GM19023 (cell line): Measurements from ENCODE around the gene ADARB2.
"Not testable (repeated sequence)": the region's sequence is repeated elsewhere in the genome, so short reads cannot be mapped to it uniquely, and the experiment has no call there.

Source experiments
- ATAC-seq: cut with Tn5 transposase; IDR thresholded peaks from one replicate; pipeline ENCODE4 v1.9.1; 2021; ENCODE audit warnings: mild to moderate bottlenecking, moderate library complexity; ENCODE audit not compliant: unreplicated experiment

The ADARB2 gene

DNA sequence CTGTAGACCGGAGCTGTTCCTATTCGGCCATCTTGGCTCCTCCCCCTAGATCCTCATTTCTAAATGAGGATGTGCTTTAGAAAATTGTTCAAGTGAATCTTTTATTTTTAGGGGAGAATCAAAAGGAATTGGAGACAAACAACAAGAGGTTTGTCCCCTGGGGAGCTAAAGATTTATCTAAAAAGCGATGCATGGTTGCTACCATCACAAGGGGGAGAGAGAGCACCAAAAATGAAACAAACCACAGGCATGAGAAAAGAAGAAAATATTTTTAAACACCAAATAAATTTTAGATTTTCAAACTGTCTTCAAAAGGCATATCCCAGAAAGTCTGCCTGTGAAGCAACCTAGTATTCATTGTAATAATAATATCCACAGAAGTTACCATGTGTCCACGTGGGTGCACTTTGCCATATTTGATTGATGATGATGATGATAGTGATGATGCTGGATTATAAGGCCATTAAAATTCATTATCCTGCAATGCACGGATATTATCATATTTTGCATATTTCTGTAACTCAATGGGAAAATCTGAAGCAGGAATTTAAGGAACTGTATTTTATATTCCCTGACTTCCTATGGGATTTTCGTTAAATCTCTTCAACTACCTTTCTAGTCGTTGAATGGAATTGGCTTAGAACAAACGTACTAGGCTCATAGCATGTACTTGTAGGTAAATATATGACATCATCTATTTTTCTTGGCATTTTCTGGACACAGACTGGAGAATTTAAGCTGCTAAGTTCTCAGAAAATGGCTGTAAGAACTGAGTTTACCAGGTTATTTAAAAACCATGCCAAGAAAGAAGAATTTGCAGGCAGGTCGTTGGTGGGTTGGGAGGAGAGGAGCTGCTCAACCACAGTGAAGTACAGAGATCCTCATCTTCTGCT is 509.6 kb downstream of the ADARB2 start:
- ATAC-seq: no peak

DNA sequence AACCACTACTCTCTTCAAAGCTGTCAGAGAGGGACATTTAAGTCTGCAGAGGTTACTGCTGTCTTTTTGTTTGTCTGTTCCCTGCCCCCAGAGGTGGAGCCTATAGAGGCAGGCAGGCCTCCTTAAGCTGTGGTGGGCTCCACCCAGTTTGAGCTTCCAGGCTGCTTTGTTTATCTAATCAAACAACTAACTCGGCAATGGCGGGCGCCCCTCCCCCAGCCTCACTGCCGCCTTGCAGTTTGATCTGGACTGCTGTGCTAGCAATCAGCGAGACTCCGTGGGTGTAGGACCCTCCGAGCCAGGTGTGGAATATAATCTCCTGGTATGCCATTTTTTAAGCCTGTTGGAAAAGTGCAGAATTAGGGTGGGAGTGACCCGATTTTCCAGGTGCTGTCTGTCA is 510.4 kb downstream of the ADARB2 start:
- not testable (repeated sequence) for ATAC-seq

DNA sequence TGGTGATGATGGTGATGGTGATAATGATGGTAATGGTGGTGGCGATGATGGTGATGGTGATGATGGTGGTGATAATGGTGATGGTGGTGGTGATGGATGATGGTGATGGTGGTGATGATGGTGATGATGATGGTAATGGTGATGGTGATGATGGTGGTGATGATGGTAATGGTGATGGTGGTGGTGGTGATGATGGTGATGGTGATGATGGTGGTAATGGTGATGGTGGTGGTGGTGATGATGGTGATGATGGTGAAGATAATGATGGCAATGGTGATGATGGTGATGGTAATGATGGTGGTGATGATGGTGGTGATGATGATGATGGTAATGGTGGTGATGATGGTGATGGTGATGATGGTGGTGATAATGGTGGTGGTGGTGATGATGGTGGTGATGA is 517.5 kb downstream of the ADARB2 start:
- ATAC-seq: not testable (repeated sequence)

DNA sequence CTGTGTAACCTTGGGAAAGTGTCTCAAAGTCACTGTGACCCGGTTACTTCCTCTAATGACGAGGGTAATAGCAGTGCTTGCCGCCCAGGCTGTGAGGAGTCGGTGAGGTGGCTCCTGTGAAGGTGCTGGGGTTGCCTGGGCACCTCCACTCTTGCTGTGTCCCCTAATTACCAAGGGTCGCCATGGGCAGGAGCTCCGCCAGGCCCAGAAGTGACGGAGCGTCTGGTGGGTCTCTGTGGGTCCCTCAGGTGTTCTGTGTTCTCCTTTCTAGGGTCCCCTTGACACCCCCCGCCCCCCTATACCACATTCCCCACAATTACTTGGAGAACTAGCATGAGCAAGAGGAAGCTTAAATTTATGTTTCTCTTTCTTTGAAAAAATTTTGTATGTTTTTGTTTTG is 519.7 kb downstream of the ADARB2 start:
- no peak for ATAC-seq

DNA sequence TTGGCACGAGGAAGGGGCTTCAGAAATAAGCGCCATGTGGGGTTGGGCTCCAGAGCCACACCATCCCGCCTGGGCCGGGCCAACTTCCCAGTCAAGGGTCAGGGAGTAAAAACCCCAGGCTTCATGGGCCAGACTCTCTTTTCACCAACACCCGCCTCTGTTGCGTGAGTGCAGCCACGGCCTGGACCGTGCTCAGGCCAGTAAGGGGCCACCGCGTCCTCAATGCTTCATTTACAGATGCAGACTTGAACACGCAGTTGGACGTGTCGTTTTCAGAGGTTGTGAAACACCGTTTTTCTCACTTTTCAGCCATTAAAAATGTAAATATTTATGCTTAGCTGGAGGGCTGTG is 520.1 kb downstream of the ADARB2 start:
- ATAC-seq: no peak

DNA sequence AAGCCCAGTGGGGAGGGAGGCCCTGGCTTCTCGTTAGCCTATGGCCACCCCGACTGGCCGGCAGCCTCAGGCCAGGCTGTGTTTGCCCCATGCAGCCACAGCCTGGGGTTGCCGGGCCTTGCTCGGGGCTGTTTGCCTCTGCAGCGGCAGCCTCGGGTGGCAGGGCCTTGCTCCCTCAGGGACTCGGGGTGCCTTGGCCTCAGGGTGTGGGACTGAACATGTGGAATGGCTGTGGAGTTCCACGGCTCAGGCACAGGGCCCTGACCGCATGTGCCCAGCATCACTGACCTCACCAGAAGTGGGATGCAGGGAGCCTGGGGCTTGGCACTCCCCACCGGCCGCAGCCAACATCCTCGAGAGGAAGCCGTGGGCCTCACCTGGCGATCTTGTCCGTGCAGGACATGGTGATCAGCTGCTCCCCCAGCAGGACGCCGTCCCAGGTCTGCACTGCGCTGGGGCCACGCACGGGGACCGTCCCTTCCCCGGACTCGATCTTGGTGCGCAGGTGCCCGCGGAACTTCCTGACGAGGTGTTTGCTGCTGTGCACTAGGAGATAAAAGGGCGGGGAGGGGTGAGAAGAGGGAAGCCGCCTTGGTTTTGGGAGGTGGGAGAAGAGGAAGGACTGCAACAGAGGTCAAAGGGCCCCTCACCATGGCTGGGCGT is 520.6 kb downstream of the ADARB2 start:
- no peak for ATAC-seq

DNA sequence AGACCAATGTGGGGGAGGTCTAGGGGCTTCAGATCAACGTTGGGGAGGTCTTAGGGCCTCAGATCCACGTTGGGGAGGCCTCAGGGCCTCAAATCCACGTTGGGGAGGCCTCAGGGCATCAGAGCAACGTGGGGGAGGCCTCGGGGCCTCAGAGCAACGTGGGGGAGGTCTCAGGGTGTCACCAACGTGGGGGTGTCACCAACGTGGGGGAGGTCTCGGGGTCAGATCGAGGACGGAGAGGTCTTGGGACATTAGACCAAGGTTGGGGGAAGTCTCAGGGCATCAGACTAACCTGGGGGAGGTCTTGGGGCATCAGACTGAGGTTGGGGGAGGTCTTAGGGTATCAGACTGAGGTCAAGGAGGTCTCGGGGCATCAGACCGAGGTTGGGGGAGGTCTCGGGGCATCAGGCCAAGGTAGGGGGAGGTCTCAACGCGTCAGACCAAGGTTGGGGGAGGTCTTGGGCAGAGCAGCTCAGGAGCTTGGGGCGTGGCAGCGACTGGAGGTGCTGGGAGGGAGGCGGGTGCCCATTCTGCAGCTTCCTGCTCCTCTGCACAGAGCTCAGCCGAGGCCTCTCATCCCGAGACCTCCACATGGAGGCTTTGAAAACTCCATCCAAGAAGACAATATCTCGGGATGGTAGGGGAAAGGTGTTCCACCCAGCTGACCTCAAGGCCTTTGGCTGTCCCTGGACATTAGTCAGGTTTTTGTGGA is 521.3 kb downstream of the ADARB2 start:
- ATAC-seq: no peak

DNA sequence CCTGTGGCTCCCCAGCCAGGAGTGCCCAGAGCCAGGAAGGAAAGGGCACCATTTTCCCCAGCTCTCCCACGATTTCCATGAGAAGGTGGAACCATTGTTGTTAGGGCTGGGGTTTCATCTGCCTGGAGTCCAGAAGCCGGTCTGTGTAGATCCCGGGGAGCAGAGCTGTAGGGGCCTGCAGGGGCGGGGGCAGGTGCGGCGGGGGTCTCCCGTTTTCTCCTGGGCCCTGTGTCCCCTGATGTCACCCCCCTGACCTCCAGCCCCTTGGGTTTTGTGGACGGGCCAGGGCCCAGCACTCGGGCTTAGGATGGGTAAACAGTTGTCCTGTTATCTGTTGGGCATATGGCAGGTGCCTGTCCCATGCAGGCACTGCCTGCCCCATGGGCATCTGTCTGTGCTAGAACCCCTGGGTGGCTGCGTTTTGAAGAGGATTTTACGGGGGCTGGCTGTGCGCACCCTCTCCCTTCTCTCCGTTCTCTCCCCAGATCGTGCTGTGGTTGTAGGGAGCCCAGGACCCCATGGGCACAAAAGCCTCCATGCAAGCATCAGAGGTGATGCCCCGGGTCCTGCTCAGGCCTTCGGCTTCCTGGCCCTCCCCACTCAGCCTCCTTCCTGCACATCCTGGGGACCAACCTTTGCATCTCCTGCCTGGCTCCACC is 522.3 kb downstream of the ADARB2 start:
- no peak for ATAC-seq

DNA sequence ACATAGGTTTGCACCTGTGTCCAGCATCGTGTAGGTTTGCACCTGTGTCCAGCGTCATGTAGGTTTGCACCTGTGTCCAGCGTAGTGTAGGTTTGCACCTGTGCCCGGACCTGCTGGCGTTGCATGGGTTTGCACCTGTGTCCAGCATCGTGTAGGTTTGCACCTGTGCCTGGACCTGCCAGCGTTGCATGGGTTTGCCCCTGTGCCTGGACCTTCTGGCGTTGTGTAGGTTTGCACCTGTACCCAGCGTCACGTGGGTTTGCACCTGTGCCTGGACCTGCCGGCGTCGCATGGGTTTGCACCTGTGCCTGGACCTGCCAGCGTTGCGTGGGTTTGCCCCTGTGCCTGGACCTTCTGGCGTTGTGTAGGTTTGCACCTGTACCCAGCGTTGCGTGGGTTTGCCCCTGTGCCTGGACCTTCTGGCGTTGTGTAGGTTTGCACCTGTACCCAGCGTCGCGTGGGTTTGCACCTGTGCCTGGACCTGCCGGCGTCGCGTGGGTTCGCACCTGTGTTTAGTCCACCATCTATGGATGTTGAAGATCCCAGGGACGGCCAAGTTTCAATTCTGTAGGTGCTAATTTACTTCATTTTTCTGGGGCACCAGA is 523.2 kb downstream of the ADARB2 start:
- no peak for ATAC-seq

DNA sequence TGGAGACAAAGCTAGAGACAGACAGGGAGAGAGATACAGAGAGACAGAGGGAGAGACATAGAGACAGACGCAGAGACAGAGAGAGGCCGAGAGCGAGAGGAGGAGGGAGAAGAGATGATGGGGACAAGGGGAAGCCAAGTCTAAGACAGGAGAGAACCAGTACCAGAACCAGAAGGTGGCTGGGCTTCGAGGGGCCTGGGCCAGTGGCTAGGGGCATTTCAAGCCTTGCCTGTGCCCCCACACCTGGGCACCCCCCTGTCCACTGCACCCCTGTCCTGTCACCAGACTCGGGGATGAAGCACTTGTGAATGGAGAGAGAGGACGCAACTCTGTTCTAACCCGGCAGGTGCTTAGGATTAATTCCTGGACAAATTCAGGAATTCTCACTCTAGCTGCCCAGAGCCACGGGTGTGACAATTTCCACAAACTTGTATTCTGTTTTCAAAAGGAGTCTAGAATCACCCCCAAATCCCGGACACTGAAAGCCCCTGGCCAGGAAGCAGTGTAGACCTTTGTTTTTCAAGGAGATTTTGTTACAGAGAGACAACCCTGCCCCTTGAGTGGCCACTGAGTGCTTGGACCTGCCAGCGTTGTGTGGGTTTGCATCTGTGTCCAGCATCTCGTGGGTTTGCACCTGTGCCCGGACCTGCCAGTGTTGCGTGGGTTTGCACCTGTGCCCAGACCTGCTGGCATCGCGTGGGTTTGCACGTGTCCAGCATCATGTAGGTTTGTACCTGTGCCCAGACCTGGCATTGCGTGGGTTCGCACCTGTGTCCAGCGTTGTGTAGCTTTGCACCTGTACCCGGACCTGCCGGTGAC is 523.9 kb downstream of the ADARB2 start:
- ATAC-seq: no peak

DNA sequence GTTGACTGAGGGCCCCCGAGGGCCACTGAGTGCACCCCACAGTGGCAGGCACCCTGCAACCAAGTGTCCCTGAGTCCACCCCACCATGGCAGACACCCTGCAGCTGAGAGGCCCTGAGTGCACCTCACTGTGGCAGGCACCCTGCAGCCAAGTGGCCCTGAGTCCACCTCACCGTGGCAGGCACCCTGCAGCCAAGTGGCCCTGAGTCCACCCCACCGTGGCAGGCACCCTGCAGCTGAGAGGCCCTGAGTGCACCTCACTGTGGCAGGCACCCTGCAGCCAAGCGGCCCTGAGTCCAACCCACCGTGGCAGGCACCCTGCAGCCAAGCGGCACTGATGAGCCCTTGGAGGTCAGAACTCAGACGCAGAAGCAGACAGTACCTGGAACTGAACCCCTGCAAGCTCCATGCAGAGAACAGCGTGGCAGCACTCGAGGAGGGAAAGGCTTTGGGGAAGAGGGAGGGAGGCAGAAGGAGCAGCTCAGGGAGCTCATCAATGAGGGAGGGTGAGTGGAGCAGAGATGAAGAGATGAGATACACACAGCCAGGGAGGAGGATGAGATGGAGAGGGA is 524.7 kb downstream of the ADARB2 start:
- no peak for ATAC-seq

DNA sequence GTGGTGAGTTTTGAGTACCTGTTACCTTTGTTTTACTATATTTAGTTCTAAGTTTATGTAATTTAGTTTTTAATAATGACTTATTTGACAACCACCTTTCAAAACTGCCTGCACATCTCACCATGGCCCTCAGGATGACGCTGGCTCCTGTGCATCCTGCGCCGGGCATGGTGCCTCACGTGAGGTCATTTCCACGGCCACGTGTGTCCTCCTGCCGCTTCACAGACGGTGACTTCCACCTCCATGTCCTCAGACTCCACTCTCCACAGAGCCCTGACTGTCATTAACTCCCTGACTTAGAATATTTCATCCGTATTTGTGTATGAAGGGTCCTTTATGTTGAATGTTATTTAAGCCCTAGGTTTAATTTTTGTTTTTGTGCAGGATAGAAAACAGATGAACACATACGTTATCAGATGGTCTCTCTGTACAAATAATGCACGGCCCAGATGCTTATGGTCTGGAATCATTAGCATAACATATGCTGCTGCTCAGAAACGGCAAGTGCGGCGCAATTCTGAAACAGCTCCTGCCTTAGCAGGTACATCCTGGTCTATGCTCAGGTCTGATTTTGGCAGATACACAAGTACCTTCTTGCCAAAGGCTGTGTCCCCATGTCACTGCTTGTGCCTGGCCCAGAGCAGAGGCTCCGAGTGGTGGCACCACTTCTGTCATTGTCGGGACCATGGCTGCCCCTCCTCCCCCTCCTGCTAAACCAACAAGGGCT is 525.3 kb downstream of the ADARB2 start:
- no peak for ATAC-seq

DNA sequence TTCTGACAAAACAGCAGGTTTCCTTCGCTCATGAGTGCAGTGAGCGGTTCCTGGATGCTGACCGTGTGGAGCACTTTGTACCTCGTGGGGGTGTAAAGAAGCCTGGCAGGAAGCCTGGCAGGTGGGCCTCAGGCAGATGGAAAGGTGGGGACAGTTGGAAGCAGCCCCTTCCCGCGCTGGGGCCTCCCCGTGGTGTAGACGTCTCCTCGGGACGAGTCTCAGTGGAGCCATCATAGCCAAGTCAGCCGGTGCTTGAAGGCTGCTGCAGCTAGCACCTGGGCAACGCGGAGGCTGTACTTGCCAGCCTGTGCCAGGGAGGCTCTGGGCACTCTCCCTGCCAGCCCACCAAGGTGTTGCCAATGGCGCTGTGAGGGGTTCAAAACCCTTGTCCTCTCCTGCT is 526.7 kb downstream of the ADARB2 start:
- ATAC-seq: no peak

DNA sequence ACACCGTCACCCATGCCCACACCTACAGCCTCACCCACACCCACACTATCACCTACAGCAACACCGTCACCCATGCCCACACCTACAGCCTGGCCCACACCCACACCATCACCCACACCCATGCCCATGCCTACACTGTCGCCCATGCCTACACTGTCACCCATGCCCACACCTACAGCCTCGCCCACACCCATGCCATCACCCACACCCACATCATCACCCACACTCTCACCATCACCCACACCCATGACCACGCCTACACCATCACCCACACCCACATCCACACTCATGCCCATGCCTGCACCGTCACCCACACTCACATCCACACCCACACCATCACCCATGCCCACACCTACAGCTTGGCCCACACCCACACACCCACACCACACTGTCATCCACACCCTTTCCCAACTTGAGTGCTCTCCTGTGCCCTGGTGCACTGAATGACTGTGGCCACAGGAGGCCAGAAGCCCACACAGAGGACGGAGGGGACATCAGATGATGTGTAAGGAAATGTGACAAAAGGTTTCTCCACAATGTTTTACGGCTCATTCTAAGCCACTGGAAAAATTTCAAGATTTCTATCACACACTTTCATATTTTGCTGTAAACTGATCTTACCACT is 527.9 kb downstream of the ADARB2 start:
- ATAC-seq: no peak

DNA sequence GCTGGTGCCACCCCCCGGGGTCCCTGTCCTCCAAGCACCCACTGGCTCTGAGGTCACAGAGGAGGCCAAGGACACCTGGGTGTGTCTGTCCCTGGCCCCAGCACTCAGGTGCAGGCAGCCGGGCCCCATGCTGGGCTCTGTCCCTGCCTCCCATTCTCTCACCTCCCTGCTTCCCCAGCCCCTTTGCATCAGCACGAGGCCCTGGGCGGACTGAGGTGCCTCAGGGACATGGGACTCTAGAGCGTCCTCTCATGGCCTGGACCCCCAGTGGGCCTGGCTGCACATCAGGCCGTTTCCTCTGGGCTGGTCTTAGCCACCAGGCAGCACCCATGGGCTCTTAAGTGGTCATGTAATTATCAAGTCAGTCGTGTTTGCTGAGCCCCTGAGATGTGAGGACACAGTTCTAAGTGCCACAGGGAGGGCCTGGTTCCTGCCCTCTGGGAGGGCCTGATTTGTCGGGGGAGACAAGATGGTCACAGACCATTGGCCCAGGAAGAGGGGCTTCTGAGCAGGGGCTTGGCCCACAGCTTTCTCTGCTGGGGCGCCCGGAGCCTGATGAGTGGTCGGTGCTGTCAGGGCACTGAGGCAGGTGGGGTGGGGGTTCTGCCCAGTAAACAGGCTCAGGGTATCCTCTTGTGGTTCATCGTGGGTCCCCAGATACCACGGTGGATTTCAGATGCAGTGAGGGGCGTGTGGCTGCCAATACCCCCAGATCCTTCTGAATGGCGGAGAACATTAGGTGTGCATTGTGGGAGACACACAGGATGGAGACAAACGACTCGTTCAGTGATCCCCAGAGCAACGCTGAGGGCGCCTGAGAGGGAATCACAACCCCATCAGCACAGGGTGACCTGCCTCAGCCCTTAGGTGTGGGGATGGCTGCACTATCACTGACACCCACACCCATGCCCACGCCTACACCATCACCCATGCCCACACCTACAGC is 528.7 kb downstream of the ADARB2 start:
- ATAC-seq: no peak

DNA sequence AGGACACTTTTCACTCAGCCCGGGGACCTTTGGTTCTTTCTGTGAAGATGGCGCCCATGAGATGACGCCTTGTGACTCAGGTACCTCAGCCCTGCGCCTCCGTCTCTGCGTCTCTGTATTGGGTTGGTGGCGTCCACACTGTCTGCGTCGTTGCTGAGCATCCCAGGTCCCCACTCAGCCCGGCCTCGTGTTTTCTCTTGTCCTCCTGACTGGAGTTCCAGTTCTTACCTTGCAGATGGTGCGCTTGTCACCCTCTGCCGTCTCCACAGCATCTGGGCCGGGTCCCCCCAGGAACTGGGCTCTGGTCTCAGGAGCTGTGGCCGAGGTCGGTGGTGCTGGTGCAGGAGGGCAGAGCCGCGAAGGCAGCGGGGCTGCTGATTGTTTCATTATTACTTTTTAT is 530.7 kb downstream of the ADARB2 start:
- no peak for ATAC-seq

DNA sequence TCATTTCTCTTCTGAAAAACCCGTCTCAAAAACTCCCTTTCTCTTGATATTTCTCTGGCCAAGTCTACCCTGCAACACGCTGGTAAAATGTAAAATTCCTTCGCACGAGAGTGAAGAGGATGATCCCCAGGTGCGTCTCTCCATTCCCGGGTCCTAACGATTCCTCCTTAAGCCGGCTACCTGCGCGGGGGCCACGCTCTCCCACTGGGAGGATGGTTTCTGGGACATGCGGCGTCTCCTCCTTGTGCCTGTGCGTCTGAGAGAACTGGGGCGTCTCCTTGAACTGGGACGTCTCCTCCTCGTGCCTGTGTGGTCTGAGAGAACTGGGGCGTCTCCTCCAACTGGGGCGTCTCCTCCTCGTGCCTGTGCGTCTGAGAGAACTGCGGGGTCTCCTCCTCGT is 531.2 kb downstream of the ADARB2 start:
- ATAC-seq: no peak
